NCI-H526 (cell line): Measurements from ENCODE around the gene EXOC2.
A peak's percentile ranks its signal among the peaks of the same experiment; 100 is the strongest.

ENCODE experiments used
- DNase-seq, 2 experiments: peaks; one replicate each; lab custom pipeline; 2025; lab: John Stamatoyannopoulos, UW

EXOC2 gene

DNA sequence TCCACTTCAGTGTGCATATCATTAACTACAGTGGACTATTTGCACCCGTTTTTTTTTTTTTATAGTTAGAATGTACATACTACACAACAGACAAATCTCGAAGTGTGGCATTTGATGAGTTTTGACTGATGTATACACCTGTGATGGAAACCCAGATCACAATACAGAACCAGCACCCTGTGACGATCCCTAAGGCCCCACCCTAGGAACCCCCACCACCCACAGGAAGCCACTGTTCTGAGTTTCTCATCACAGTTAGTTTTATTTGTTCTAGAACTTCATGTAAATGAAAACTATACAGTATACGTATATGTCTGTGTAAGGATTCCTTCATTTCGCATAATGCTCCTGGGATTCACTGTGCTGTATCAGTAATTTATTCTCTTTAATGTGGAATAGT lies 198.5 kb downstream of the EXOC2 start:
- no peak for DNase-seq

DNA sequence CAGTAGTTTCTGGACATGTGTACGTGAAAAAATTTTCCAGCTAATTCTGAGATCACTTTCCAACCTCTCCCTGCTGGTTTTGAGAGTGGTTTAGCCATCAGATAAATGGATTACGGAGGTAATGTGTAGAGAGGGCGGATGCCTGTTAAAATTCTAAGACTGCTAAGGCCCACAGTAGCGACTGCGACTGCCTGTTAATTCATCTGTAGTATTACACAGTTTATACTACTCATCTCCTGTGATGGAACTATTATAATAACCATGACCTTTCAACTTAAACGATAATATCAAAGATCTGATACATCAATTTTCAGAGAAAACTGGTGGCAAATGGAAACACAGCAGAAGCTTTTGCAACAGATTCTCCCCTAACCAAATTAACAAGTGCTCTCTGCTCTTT lies 199.1 kb downstream of the EXOC2 start:
- no peak for DNase-seq

DNA sequence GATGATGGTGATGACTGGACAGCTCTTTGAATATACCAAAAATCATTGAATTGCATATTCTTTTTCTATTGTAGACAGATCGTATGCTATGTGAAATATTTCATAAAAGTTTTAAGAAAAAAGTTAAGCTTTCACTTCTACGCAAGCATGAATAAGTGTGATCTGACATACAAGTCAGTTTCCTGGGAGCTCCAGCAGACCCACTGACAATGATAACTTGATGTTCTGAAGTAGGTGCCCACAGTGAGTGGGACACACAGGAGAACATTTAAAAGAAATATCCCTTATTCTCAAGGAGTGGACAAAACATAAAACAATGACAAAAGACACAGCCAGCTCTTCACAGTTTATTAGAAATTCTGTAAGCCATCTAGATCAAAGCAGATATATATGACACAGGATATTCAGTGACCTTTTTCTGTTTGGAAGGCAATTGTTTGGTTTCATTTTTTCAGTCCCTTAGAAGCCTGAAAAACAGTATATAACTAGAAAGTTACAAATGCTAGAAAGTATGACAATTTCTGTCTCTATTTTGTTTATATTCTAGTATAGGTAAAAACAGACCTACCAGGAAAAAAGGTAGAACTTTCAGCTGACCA lies 200.0 kb downstream of the EXOC2 start:
- DNase-seq = no peak

DNA sequence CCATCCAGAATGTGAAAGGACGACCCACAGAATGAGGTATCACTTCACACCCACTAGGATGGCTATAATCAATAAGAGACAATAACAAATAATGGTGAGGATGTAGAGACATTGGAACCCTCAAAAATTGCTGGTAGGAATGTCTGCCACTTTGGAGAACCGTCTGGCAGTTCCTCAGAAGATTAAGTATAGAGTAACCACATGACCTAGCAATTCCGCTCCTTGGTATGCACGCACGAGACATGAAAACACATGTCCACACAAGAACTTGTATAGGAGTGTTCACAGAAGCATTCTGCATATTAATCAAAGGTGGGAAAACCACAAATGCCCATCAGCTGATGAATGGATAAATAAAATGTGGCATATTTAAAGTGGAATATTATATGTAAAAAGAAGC lies 200.8 kb downstream of the EXOC2 start:
- no peak for DNase-seq

DNA sequence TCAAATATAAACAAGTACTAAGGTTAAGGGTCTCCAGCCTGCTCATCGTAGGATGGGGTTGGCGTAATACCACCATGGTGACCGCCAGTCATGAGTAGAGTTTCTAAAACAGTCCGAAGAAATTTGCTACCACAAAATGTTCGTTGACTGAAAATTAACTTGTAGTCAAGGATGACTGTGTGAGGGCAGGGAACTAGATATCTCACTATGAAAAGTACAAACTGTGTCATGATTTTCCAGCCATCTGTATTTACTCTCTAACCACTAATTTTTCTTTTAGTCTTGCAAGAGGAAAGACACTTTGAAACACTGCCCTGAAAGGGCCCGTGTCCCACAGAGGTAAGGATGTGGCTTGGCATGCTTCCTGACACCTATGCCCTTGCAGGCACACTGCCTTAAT lies 201.7 kb downstream of the EXOC2 start:
- DNase-seq = no peak

DNA sequence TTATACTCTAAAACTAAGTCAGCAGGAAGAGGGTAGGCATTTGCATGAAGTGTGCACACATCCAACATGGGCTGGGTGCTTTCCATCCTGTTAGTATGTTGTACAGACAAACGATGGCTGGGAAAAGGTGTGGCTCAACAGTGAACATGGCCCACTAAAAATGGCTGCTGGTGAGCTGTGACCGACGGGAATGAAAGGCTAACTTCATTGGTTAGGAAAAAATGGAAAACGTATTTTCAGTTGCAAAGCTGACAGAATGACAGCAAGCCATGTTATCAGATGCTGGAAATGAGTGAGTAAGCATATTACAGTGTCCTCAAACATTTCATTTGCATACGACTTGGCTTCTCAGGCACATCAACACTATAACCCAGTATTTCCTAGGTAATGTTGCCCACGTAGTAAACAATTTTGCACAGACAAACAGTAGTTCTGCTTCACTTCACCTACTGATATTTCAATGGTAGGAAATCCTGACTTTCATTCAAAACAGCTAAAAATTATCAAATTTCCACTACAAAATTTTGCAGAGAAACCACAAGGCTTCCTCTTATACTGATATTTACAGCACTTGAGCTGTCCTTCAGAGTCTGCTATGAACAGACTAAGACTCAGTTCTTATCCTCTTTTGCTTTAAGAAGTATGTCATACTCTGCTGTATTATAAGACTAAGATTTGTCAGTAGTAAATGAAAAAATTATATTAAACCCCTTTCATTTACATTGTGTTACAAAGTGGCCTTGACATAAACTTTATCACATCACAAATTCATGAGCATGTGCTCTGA lies 202.5 kb downstream of the EXOC2 start:
- DNase-seq = peak; percentile 72 to 79

DNA sequence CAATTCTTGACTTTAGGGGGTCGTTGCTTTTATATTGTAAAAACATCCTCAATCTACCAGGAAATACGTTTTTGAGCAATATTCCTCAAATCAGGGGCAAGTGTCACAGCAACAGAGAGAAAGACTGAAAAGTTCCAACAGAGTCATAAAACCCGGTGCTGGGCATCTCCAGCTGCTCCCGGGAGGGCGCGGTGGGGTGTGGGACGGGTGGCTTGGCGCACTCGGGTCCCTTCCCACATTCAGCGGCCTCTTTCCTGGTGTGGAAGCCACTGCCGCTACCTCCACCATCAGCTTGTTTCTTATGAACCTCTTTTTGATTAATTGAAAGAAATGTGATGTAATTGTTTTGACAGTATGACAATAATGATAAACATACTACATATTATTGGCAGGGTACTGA lies 203.2 kb downstream of the EXOC2 start:
- no peak for DNase-seq

DNA sequence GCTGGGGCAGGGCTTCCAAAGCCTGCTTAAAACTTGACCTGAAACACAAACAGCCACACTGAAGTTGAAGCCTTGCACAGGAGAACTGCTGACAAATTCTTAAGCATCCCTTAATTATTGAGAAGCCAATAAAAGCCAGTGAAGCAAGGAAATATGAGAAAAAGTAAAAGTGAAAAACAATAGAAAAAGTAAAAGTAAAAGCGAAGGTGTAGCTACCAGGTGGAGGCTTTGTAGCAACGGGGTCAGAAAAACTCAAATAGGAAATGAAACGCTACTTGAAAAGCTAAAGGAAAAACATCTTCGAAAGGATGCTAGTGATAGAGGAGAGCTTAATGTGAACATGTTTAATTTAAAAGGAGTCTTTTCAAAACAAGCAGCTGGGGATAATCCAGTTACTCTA lies 203.9 kb downstream of the EXOC2 start:
- no peak for DNase-seq

DNA sequence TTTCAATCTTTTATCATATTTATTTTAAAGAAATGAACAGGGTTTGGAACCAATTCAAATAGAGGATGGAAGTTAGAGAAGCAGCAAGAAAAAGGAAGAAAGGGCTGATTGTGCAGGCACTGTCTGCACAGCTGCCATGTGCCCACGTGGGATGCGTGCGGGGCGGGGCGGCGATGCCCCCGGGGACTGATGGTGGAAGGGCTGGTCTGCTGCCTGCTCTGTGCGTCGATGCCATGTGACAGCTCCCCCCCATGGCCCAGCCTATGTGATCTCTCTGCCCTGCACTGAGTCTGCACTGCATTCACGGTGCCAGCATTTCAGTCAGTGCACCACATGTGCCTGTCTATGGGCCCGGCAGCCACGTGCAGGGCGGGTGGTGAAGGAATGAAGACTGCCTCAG lies 205.0 kb downstream of the EXOC2 start:
- no peak for DNase-seq

DNA sequence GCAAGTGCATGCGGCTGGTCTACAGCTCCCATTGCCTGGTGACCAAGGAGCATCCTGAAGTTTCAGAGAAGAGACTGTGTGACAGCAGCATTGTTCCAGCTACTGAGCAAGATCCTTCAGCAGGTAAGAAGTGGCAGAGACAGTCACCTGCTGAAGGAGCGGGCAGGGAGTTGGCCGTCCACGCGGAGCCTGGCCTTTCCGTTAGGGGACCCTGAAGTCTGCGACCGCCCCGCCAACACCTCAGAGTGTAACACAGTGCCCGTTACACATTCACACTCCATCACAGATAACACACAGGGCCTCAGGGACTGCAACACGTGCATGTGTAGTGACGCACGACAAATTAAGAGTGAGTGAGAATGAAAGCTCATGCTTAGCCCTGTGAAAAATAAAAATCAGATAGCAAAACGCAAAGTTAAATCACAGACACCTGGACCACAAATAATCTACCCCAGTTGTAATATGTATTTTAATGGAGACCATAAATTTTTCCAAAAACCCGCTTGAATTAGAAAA lies 207.2 kb downstream of the EXOC2 start:
- DNase-seq = no peak

DNA sequence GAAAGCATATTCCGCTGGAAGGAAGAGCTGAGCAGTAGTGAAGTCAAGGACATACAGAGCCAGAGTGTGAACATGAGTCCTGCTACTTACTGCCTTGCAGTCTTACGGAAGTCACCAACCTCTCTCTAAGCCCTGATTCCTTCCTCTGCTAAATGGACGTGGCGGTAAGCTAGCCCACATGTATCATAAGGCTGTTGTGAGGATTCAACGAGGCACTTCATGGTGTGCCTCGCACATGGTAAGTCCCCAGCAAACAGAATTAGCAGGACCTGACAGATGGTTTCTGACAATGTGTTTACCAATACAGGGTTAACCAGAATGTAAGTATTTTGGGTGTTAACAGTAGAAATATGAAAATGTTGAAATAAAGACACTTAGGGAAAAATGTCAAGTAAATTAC lies 208.2 kb downstream of the EXOC2 start:
- no peak for DNase-seq

DNA sequence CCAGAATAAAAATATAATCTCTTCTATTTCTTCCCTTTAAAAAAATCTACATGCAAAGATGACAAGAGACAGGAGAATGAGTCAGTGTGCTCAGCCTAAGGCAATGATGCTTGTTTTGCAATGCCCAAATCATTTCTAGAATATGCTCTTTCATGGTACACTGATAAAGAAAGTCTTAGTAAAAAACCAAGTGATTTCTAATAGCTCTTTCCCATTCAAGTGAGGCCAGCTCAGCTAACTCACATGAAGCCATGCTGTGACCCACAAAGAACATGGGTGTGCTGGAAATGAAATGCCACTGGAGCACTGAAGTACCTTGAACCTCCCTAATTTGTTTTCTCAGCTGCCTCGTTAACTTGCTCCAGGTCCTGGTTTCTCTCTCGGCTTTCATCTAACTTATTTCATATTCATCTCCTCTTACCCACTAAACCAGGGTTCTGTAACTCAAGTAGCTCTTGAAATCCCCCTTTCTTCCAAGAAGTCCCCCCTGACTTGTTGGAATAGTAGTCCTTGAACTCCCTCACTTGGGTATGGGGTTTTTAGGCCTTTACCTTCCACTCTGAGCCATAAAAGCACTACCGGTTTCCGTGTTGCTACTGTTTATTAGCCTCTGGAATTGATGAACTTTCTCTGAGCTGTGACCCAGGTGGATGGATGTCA lies 208.7 kb downstream of the EXOC2 start:
- no peak for DNase-seq

DNA sequence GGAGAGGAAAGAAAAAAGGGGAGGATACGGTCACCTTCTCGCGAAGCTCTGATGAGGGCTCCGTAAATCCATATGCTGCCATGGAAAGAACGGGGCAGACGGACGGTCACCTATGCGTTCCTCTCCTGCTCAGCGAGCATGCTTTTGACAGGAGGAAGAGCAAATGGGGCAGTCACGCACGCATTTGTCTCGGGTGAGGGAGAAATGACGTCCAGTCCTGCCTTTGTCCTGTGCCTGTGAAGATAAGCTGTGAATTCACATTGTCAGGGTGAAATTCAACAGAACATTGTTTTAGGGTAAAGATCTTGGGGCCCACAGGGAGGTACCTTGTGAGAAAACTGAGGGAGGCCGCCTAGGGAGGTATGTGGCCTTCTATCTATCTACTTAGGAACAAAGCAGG lies 217.6 kb downstream of the EXOC2 start:
- no peak for DNase-seq

DNA sequence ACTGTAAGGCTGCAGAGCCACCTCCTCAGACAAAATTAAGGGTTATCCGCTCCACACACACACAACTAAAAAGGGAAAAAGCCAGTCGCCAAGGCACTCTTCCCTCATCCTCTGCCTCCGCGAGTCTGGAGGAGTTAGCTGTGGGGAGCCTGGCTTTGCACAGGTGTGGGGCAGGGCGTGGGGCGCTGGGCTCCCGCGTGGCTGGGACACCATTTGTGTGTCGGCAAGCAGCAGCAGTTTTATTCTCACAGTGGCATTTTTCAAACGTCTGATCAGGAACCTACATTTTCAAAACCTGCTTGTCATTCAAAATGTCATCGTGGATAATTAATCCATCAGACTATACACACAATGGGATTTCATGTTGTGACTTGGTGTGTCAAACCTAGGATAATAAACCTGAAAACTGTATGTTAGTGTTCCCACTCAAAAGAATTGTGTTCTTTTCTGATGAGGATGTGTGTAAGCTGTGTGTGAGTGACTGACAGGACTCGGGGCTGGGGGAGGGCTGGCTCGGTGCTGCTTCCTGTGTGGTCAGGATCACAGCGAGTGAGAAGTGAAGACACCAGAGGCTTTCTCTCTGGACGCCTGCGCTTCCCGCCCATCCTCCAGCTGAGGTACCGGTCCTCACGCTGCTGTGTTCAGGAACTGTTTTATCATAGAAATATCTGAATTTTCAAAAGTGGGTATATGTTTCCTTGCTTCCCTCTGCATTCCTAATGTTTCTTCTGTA lies 218.3 kb downstream of the EXOC2 start:
- no peak for DNase-seq

DNA sequence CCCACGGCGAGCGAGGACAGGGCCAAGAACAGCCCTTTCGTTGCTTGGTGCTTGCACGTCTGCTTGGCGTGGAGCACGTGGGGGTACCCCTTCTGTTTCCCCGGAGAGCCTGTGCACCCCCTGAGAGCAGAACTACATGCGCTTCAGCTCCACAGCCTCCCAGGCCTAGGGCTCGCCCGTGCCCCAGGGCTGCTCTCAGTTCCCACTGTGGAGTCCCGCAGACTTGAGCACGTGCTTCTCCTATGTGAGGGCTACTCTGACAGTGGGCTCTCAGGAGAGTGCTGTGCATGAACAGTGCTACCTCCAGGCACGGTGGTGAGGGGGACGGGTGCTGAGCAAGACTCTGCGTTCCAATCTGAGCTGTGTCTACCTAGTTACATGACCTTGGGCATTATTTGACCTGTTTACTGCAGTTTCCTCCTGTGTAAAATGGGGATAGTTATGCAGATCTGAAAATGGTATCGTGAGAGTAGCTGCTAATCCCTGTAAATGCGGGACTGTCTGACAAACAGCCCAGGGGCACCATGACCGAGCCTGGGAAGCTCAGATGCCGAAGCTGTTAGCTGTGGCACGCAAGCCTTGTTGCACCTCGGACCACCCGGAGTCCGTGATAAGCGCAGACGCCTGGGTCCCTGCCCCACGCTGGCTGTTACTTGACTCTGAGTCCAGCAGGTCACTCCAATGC lies 219.0 kb downstream of the EXOC2 start:
- DNase-seq = no peak

DNA sequence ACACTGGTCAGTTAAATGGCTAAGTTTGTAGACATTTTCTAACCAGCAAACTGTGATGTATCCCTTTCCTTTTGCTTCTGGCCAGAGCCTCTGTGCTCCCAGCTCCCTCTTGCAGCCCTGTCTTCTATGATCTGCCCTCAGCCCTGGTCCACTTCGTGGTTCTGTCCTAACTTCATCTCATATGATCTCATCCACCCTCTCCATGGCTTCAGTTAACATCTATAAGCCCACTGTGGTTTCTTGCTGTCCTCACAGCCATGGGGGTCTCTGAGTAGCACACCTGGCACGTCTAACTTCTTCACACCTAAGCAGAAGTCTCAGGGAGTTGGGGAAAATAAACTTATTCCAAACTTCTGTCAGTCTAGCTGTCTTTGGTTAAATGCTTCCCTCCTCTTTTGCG lies 219.6 kb downstream of the EXOC2 start:
- DNase-seq = no peak

DNA sequence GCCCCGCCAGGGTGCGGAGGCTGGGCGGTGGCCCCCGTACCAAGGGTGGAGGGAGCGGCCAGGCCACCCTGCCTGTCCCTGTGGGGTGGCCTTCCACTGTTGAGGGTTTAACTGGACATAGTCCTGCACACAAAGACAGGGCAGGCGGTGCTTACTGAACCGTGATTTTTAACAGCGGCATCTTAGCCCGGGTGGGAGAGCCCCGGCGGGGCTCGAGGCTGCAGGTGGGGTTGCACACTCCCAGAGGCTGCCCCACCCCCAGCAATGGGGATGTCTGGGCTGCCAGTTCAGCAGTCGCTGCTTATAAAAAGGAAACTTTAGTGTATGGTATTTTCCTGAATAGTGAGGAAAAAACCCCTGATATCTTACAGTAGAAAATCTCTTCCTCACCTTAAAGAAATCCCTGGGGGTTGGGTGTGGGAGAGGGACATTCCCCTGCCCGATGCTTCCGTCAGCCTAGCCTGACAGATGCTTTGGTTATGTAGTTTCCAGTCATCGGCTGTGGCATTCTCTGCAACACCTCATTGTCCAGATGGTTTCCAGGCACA lies 222.0 kb downstream of the EXOC2 start:
- DNase-seq = no peak

DNA sequence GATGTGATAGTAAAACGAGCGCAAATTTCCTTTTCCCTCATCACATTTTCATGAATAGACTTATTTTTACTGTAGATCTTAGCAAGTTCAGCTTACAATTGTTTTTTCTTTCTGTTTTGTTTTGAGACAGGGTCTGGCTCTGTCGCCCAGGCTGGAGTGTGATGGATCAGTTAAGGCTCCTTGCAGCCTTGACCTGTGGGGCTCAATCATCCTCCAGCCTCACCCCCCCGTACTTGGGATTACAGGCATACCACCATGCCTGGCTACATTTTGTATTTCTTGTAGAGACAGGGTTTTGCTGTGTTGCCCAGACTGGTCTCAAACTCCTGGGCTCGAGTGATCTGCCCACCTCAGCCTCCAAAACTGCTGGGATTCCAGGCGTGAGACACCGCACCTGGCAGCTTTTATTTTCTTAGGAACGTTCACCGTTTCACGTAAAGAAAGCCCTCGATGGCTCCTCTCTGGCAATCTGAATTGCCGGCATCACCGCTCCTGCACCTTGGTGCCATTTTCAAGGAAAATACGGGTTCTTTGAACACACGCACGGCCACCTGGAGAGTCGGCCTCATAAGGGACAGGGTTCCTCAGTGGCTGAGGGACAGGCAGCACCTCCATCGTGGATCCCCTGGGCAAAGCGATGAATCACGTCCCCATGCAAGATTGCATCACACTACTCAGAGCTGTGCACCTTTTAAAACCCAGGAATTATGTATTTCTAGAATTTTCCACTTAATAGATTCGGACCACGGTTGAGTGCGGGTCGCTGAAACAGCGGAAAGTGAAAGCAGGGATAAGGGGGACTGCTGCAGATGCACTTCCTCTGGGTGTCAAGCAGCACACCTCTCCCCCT lies 222.7 kb downstream of the EXOC2 start:
- DNase-seq = no peak

DNA sequence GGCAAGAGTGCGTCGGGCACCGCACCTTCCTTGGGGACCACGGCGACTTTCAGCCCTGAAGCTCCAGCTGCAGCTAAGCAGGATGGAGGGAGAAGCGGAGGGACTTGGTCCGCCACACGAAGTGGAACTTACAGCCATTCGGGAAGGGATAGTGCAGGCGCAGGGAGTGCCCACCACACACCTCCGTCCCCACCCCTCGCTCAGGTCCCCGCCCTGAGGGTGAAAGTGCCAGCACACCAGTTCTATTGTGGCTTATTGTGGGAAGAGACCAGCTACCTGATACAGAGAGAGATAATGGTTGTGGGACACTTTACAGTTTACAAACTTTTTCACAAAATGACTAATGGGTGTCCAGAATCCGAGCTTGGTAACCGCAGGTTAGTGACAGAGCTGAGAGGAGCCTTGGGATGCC lies 225.3 kb downstream of the EXOC2 start:
- DNase-seq = no peak

DNA sequence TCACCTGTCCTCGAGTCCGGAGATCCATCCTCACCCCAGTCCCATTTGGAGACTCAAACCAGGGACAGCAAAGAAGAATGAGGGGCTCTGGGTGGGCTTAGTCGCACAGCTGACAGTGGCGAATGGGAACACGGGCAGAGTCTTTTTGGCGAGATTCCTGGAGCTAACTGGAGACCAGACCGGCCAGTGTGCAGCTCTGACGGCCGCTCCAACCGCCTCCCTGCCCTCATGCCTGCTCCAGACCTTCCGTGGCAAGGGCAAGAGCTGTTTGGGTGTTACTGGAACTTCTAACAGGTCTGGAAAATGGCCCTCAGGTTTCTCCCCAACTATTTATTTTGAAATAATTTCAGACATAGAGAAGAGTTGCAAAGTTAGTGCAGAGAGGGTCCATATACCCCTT lies 225.8 kb downstream of the EXOC2 start:
- DNase-seq = no peak

DNA sequence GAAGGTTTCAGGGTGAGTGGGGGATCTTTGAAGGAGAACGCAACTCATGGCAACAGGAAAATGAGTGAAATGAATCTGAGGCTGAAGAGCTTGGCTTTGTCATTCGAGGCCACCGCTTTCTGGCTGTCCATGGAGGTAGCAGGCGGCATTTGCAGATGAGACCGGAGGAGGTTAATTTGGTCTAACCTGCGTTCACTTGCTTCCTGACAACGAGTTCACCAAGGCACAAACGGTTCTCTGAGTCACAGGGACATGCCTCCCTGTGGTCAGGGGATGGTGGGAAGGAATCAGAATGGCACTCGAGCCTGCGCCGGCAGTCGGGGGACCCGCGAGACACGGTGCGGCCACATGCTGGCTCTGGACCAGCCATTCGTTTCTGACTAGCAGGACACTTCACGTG lies 226.4 kb downstream of the EXOC2 start:
- DNase-seq = no peak
